Activated T-cell treated with anti-CD3 and anti-CD28 coated beads, Interleukin-2, amount 50 U/mL, for 72 hours (primary cell): Measurements from ENCODE around the gene PAMR1. TPM values are rescaled to one million over a fixed set of nuclear protein-coding genes. Genes with fewer than 3 reads are reported as not detected.

Experiments used
- ATAC-seq, 2 donors: fragments of 150-1000 bp; cut with Tn5 transposase; replicated peaks in 1 of 2; 2 replicates each; pipeline ENCODE4 v1.10.0; 2021; ENCODE audit warnings: moderate library complexity in 2 of 2, mild to moderate bottlenecking in 1 of 2
- DNase-seq, 2 donors: peaks; one replicate each; pipeline ENCODE4 v3.0.0; 2021 to 2022; ENCODE audit warnings: mixed read lengths in 1 of 2
- H3K27ac Mint-ChIP-seq: one replicate; pipeline ENCODE4 v1.8.0; 2022; ENCODE audit warnings: mild to moderate bottlenecking, moderate library complexity, mixed read lengths
- H3K27me3 Mint-ChIP-seq: one replicate; pipeline ENCODE4 v1.8.0; 2022; ENCODE audit warnings: low read depth, mixed read lengths
- H3K36me3 Mint-ChIP-seq, 2 donors: one replicate each; pipeline ENCODE4 v1.8.0; 2022; ENCODE audit warnings: mixed read lengths in 2 of 2, mild to moderate bottlenecking in 1 of 2; ENCODE audit not compliant: insufficient read depth in 2 of 2
- H3K4me1 Mint-ChIP-seq: one replicate; pipeline ENCODE4 v1.8.0; 2022; ENCODE audit warnings: low read depth, mixed read lengths
- H3K4me3 Mint-ChIP-seq, 2 donors: one replicate each; pipeline ENCODE4 v1.8.0; 2022; ENCODE audit warnings: mild to moderate bottlenecking in 2 of 2, mixed read lengths in 2 of 2, moderate library complexity in 2 of 2
- H3K9me3 Mint-ChIP-seq, 2 donors: one replicate each; pipeline ENCODE4 v1.8.0; 2022; ENCODE audit warnings: mixed read lengths in 2 of 2
- total RNA-seq, 2 donors: library from RNA; stranded (reverse); gene quantifications; one replicate each; pipeline ENCODE4 v1.2.3, GENCODE V29; 2022

Gene PAMR1
- total RNA-seq, 2 donors from 2014 or later, result not detected

DNA sequence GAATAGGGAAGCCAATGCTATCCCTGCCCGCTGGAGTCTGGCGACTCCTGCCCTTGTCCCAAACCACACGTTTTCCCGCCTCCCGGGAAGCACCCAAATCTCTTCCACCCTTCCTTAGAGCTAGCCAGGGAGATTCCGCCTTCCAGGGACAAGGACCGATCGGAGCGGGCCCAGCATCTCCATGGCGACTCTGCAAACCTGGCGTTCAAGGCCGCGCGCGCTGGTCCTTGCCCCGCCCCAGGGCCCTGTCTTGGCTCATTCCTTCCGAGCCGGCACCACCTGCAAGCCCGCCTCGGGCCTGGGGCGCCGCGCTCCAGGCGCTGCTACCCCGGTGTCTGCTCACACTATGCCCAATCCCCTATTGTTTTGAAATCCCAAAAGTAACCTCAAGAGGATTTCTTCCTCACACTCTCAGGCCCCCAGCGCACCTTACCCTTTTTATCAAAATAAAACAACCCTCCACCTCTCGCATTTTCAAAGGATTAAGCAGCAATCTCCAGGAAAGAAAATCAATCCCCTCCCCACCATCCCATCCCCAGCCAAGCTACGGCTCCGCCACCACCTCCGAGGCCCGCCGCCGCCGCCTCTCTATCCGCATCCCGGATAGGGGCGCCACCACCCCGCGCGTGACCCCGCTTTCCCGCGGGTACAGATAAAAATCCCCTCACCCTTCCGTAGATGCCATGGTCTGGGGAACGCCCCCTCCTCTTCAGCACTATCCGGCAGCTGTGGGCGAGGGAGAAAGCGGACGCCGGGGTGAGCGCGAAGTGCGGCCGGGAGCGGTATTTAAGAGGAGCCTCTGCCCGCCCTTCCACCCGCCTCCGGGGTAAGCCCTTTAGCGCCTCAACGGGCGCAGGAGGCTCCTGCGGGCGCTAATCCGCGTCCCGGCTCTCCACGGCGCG is 106.9 kb downstream of the PAMR1 start:
- Mint-ChIP-seq H3K4me3 (peak overlapping the region; percentile 74 to 85), H3K27me3 (peaks cover 87% of the 10 kb centered on the region), H3K27ac (no peak overlapping the region), H3K4me1 (peaks cover 14% of the 10 kb centered on the region), H3K36me3 (peaks cover 0 to 2% of the 10 kb centered on the region in 2 donors), H3K9me3 (no peaks in the 10 kb centered on the region)
- DNase-seq, result peak; percentile 18 to 19
- ATAC-seq, result peak; percentile 55 to 56

DNA sequence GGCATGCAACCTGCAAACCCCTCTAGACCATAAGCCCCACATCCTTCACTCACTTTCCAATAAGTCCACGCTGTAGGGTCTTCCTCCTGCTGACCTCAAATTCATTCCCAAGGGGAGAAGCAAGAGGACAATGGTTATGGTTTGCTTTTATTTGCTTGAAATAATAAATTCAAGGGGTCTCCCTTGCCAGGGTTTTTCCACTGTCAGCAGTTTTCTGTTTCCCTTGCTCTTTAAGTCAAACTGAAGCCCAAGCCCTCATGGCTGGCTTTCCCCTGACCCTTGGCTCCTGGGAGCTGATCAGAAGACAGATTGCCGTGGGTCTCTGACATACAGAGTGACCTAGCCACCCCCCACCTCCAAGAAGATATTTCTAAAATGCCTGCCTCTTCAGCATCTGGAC is 109.9 kb downstream of the PAMR1 start:
- Mint-ChIP-seq H3K27me3 (peaks cover 76% of the 10 kb centered on the region), H3K9me3 (no peaks in the 10 kb centered on the region), H3K4me1 (peaks cover 13% of the 10 kb centered on the region), H3K36me3 (no peaks in the 10 kb centered on the region), H3K4me3 (no peak overlapping the region), H3K27ac (no peak overlapping the region)
- ATAC-seq (no peak), DNase-seq (no peak)

GRCh38 chr11:35414776-35415175 is 110.6 kb downstream of the PAMR1 start:
- Mint-ChIP-seq H3K4me1 (peaks cover 8% of the 10 kb centered on the region), H3K9me3 (no peaks in the 10 kb centered on the region), H3K27ac (no peak overlapping the region), H3K36me3 (no peaks in the 10 kb centered on the region), H3K27me3 (peaks cover 73% of the 10 kb centered on the region), H3K4me3 (no peak overlapping the region)
- DNase-seq (no peak), ATAC-seq (no peak)

GRCh38 chr11:35414311-35414710 is 111.1 kb downstream of the PAMR1 start:
- H3K4me3 Mint-ChIP-seq, result no peak overlapping the region
- no peaks in the 10 kb centered on the region for H3K9me3 Mint-ChIP-seq
- H3K27me3 Mint-ChIP-seq, result peaks cover 73% of the 10 kb centered on the region
- ATAC-seq (no peak), DNase-seq (no peak)
- no peaks in the 10 kb centered on the region for H3K36me3 Mint-ChIP-seq
- peaks cover 8% of the 10 kb centered on the region for H3K4me1 Mint-ChIP-seq
- no peak overlapping the region for H3K27ac Mint-ChIP-seq

GRCh38 chr11:35413598-35413997 is 111.8 kb downstream of the PAMR1 start:
- Mint-ChIP-seq H3K4me1 (peaks cover 6% of the 10 kb centered on the region), H3K4me3 (no peak overlapping the region), H3K27me3 (peaks cover 71% of the 10 kb centered on the region), H3K27ac (no peak overlapping the region), H3K36me3 (no peaks in the 10 kb centered on the region), H3K9me3 (no peaks in the 10 kb centered on the region)
- ATAC-seq (no peak), DNase-seq (no peak)

DNA sequence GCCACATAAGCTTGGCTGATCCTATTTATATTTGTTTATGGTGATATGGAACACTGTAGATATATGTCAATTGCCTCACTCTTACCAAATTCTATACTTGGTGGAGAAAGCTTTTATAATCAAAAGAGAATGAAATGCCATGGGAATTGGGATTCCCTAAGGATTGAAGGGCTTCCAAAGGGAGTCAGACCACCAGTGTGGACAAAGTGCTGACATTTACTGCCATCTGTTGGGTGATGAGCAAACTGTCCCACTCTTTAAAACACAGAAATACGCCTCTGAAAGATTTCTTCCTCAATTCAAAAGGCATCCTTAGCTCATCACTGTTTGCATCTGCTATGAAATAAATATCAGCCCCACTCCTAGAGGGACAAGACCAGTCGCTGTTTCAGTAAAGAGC is 113.1 kb downstream of the PAMR1 start:
- no peak for ATAC-seq
- DNase-seq, result no peak
- H3K4me1 Mint-ChIP-seq, result no peaks in the 10 kb centered on the region
- no peak overlapping the region for H3K27ac Mint-ChIP-seq
- H3K4me3 Mint-ChIP-seq, result no peak overlapping the region
- no peaks in the 10 kb centered on the region for H3K36me3 Mint-ChIP-seq
- H3K9me3 Mint-ChIP-seq, result no peaks in the 10 kb centered on the region
- H3K27me3 Mint-ChIP-seq, result peaks cover 58% of the 10 kb centered on the region

DNA sequence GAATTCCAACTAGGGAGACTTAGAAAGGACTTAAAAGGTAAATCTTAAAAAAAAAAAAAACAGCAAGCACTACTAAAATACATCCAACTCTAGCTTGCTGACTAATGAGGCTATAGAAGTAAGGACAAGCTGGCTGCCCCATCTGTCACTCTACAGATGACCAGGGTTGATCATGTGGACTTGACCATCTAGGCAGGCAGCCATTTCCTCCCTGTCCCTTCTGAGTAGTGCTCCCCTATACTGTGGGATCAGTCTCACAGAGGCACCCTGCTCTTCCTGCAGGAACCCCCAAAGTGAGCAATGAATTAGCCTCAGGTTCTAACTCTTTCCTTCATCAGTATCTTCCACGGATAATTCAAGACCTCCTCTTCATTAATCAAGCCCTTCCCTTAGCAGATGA is 118.4 kb downstream of the PAMR1 start:
- H3K9me3 Mint-ChIP-seq, result no peaks in the 10 kb centered on the region
- peaks cover 35% of the 10 kb centered on the region for H3K27me3 Mint-ChIP-seq
- no peaks in the 10 kb centered on the region for H3K4me1 Mint-ChIP-seq
- H3K4me3 Mint-ChIP-seq, result no peak overlapping the region
- H3K27ac Mint-ChIP-seq, result no peak overlapping the region
- H3K36me3 Mint-ChIP-seq, result no peaks in the 10 kb centered on the region
- ATAC-seq (no peak), DNase-seq (no peak)

DNA sequence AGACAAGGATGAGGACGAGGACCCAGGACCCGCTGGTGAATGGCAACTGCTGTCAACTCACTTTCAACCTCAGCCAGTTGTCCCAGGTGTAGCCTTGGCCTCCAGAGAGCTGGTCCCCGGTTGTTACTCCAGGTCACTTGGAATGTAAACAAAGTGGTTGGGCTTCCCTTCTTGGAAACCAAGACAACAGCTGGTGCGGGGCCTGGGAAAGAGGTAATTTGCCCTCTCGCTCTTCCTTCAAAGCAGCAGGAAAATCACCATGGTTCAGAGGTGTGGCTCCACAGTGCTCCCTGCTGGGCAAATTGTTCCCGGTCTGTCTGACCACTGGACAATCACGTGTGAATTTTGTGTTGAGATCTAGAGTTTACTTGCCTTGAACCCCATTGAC is 121.0 kb downstream of the PAMR1 start:
- H3K36me3 Mint-ChIP-seq, result no peaks in the 10 kb centered on the region
- no peak overlapping the region for H3K27ac Mint-ChIP-seq
- no peaks in the 10 kb centered on the region for H3K4me1 Mint-ChIP-seq
- H3K4me3 Mint-ChIP-seq, result no peak overlapping the region
- no peaks in the 10 kb centered on the region for H3K9me3 Mint-ChIP-seq
- H3K27me3 Mint-ChIP-seq, result peaks cover 27% of the 10 kb centered on the region
- DNase-seq, result no peak
- no peak for ATAC-seq

GRCh38 chr11:35403765-35404387 is 121.5 kb downstream of the PAMR1 start:
- H3K27me3 Mint-ChIP-seq, result peaks cover 32% of the 10 kb centered on the region
- ATAC-seq, result no peak

DNA sequence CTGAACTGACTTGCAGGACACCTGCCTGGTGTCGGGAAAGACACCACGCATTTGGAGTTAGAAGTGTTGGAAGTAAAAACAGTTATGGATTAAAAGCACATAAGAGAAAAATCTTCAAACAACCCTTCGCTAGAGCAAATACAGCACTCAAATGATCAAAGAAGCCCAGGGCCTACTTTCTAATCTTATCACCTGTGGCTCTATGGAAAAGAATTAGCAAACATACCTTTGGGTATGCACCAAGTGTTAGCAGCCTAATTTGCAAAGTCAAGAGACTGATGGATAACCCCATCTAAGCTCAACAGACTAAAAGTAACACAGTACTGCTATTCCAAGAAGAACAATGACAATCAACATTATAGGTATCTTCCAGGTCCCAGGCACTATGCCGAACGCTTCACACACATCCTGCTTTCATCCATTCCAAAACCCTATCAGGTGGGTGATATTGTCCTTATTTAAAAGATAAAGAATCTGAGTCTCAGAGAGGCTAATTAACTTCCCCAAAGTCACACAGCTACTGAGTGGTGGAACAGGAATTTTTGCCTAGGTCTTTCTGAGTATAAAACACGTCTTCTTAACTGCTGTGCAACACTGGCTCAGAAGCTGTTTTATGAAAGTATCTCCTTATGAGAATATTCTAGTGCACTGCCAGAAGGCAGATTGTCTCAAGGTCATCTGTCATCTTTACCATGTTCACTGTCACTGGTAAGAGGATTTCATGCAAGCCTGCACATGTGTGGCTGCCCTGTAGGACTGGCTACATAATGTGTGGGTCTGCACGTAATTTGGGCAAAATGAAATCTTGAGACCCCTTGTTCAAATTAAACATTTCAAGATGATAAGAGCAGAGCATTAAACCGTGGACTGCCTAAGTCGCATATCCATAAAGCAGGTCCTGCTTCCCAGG is 122.4 kb downstream of the PAMR1 start:
- H3K9me3 Mint-ChIP-seq, result no peaks in the 10 kb centered on the region

More at GRCh38 chr11:35403765-35404387, 121.5 kb downstream of the PAMR1 start:
- Mint-ChIP-seq H3K9me3 (no peaks in the 10 kb centered on the region), H3K36me3 (no peaks in the 10 kb centered on the region), H3K4me1 (no peaks in the 10 kb centered on the region), H3K4me3 (no peak overlapping the region), H3K27ac (no peak overlapping the region)
- no peak for DNase-seq

DNA sequence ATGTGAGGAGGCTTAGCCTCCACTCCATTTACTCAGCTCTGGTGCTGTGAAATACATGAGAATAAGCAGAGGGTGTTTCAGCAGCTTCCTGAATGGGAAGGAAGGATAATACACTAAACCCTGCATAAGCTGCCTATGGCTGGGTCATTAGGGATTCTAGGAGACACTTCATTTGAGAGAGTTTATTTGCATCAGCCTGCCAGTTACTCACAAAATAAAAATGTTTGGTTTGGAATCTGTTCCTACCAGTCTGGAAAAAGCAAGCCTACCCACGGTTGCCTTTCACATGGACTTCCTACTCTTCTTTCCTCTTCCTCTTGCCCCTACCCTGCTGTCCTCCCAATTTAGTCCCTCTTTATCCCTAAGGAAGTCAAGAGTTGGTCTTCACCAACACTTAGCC is 126.5 kb downstream of the PAMR1 start:
- Mint-ChIP-seq H3K4me3 (no peak overlapping the region), H3K27ac (no peak overlapping the region), H3K36me3 (no peaks in the 10 kb centered on the region), H3K27me3 (peaks cover 20% of the 10 kb centered on the region), H3K4me1 (no peaks in the 10 kb centered on the region), H3K9me3 (no peaks in the 10 kb centered on the region)
- DNase-seq (no peak), ATAC-seq (no peak)

More for the DNA sequence above, 122.4 kb downstream of the PAMR1 start:
- no peak overlapping the region for H3K27ac Mint-ChIP-seq
- H3K27me3 Mint-ChIP-seq, result peaks cover 34% of the 10 kb centered on the region
- no peak overlapping the region for H3K4me3 Mint-ChIP-seq
- DNase-seq (no peak), ATAC-seq (no peak)
- H3K36me3 Mint-ChIP-seq, result no peaks in the 10 kb centered on the region
- H3K4me1 Mint-ChIP-seq, result no peaks in the 10 kb centered on the region

- no peaks in the 10 kb centered on the region for H3K9me3 Mint-ChIP-seq
- H3K4me1 Mint-ChIP-seq, result peaks cover 25% of the 10 kb centered on the region
- DNase-seq (no peak), ATAC-seq (no peak)
- H3K4me3 Mint-ChIP-seq, result no peak overlapping the region
- H3K27me3 Mint-ChIP-seq, result peaks cover 20% of the 10 kb centered on the region
- H3K27ac Mint-ChIP-seq, result no peak overlapping the region
- no peaks in the 10 kb centered on the region for H3K36me3 Mint-ChIP-seq
Measured at GRCh38 chr11:35394941-35395340, 130.5 kb downstream of the PAMR1 start.

GRCh38 chr11:35393098-35393497 is 132.3 kb downstream of the PAMR1 start:
- Mint-ChIP-seq H3K27ac (no peak overlapping the region), H3K9me3 (no peaks in the 10 kb centered on the region), H3K36me3 (no peaks in the 10 kb centered on the region), H3K4me1 (peaks cover 32% of the 10 kb centered on the region), H3K27me3 (peaks cover 7% of the 10 kb centered on the region), H3K4me3 (no peak overlapping the region)
- DNase-seq (no peak), ATAC-seq (no peak)
